ENCODE results near the gene GLIS1.
A peak's percentile ranks its signal among the peaks of the same experiment; 100 is the strongest.

The GLIS1 gene

DNA sequence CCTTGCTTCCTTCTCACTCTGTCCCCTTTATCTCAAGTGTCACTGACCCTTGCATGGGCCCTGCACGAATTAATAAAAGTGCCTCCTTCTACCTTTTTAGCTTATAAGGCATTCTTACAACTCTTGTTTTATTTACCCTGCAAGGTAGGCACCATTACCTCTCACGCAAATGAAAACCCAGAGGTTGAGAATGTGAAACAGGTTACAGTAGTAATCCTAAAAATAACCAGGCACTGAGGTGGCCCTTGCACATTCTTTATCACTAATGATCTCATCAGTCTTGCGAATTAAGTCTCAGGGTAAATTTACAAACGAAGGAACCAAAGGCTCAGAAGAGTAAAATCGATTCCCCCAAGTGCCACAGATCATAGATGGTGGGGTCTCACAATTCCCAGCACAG is 3.7 kb downstream of the GLIS1 start:
- DNase-seq, result no peak

DNA sequence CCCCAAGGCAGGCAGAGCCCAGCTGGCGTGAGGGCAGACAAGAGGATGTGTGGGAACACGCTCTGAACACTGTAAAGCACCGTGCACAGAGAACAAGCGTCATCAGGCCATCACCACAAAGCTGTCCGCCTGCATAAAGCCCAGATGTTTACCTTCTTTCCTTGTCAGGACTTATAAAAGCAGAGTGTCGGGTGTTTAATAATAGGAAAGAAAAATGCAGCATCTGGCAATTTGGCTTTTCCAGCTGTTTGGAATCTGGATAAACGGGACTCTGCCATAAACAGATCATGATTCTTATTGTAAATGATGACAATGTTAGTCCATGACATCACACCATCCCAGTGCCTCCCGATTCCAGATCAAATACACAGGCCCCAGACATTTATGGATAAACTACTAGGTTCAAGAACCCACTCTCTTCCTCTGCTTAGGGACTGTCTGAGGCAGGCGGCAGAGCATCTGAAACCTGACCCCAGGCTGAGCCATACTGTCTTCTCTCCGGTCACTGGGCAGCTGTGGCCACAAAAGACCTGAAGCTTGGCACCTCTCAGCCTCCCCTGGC is 4.2 kb downstream of the GLIS1 start:
- DNase-seq, result peak; percentile 64

DNA sequence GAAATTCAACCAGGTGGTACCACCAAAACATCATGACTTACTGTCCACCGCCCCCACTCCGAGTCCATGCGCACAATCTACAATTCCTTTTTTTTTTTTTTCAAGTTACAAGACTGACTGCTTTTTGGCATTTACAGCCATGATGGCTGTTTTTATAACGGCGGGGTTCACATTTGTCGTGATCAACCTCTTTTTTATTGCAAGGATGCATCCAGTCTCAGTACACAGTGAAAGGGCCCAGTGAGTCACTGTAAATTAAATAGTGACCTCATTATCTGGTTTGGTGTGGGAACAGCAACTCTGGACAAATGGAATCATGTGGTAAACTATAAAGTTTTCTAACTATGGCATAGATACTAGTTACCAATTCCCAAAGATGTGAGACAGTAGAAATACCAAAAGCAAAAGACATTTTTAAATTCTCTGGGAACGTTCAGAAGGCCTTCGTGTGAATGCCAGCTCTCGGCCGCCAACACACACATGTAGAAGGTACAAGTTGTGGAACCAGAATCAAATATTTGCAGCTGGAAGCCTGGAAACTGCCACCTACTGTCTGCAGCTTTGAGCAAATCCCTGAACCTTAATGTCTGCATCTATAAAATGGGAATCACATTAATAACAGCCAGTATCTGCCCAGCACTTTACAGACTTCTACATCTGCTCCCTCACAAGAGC is 4.9 kb downstream of the GLIS1 start:
- DNase-seq, result peak; percentile 65

DNA sequence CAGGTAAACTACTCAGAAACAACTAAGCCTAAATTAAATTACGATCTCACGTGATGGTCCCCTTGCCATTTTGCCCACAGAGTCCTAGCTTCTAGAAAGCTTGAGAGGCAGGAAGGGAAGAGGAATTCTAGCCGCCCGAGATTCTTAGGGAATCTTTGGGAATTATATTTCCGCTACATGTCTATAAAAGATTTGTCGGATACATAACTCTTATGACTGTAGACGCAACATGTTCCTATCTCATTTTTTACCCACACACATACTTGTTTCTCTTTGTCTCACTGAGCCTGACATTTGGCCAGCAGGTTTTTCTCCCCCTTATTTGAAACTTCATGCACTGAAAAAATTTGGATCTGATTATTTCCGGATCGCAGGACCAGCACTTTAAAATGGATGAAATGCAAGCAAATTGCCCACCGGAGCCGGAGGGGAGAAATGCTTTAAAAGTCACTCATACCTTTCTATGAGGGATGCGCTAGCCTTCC is 5.5 kb downstream of the GLIS1 start:
- DNase-seq, result peak; percentile 53

DNA sequence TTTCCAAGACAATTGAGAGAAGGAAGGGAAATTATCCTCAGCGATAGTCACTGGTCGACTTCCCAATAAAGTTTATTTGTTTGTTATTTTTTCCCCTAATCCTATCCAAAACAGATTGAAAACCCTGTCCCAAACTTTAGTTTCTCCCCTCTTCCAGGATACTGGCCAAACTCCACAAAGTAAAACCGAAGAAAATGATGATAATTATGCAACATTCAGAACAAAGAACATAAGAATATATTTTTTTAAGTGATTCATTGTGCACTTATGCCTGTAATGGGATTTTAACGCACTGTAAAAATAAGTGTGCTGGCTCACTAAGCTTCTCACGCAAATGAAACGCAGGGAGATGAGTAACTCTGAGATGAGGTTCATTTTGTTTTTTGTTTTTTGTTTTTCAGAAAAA is 6.0 kb downstream of the GLIS1 start:
- DNase-seq, result peak; percentile 93

DNA sequence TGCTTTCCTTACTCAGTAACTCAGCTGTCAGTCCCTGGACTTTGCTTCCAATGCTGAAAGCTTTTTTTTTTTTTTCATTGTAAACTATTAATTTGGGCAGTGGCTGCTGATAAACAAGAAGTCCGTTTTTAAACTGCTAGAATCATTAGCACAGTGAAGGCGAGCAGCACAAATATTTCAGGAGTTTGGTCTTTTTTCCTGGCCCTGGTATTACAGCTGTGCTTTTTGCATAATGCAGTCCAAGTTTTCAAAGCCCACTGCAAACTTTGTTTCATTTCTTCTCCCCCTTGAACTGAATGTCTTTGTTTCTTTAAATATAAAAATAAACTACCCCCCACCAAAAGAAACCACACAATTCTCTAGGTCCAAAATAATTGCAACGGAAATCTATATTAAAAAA is 6.6 kb downstream of the GLIS1 start:
- no peak for DNase-seq

DNA sequence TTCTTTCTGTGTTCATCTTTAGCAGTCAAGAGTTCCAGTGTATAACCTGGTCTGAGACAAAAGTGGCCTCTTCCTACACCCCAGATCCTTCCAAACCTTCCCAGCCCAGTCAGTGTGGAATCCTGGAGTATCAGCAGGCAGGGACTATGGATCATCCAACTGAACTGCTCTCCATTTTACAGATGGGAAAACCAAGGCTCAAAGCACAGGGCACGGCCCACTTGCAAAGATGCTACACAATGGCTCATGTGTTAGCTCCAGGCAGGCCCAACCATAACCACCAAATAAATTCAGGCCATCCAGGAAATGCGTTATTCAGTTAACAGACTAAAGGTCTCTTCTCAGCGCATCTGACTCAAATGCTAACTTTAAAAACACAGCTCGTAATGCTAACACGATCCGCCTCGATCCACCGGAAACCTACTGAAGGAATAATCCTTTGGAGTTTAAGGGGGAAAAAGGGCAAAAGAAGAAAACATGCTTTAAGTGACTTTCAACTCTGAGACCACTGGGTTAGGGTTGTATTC is 7.1 kb downstream of the GLIS1 start:
- peak; percentile 56 for DNase-seq

DNA sequence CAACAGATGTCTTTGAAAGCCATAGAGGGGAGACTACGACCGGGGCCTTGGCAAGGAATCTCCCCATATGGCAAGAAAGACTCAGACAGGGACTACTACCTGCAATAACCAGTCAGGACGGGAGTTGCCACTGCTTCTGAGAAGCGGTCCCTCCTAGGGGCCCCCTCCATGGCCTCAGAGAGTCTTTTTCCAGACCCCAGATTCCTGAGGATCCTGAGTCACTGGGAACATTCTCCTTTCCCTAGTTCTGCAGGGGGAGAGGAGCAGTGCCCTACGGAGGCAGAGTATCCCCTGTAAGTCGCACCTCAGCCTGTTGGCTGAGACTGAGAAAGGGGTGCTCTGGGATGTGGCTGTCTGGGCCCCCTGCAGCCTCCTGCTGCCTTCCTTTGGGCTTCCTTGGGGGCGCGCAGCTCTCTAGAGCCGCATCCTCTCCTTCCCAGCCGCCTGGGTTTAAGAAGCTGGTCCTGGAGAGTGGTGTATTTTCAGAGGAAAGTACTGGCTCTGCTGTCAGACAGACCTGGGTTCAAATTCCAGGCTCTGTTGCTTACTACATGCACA is 7.8 kb downstream of the GLIS1 start:
- peak; percentile 47 for DNase-seq

DNA sequence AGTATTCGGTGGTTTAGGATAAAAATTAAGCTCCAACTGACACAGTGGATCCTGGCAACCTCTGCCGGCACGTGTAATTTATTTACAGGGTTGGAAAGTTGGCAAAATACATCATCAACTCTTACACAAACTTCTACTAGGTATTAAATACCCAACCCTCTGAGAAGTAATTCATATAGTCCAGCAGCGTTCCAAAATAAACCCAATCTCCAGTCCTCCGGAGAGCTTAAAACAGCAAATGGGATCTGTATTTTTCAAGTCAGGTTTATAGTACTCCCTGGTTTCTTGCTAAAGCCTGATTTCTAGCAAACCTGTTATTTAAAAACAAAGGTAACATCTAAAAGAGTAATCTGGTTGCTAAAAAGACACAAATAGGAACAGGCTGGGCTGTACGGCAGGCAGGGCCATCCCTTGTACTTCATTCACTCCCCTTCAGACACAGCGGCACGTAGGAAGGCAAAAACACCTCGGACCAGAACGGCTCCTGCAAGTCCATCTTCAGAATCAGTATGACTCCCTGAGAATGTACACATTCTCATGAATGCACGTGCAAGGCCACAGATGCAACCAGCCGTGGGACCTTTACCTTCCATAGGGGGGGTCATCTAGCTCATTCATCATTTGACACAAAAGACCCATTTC is 8.6 kb downstream of the GLIS1 start:
- no peak for DNase-seq

DNA sequence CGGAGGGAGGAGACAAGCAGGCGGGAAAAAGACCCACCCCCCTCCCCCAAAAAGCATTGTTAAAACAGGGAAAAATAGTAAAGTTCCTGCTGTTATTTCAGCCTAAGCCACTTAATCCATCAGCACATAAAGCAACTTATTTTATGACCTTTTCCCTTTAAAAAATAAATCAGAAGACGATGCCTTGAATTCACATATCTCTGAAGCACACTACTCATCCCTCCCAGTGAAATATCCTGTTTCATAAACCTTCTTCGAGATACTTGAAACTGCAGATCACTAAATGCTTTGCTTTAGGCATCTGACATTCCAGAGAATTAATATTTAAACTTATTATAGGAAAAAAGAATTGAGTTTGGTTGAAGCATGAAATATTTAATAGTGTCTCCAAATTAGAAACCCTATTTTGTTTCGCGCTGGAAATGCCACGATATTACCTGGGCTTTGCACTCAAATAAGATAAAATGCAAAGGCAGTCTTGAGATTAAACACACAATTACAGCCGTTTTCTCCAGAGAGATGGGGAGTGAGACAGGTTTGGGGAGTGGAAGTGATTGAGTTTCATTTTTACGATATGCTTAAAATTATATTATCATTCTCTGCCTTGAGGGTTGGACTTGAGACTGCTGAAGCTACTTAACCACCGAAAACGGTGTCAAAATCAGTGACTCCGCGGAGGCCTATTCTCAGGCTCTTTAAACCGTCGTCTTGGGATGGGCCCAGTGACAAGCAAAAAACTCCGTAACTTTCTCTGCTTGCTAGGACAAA is 9.3 kb downstream of the GLIS1 start:
- DNase-seq, result no peak

DNA sequence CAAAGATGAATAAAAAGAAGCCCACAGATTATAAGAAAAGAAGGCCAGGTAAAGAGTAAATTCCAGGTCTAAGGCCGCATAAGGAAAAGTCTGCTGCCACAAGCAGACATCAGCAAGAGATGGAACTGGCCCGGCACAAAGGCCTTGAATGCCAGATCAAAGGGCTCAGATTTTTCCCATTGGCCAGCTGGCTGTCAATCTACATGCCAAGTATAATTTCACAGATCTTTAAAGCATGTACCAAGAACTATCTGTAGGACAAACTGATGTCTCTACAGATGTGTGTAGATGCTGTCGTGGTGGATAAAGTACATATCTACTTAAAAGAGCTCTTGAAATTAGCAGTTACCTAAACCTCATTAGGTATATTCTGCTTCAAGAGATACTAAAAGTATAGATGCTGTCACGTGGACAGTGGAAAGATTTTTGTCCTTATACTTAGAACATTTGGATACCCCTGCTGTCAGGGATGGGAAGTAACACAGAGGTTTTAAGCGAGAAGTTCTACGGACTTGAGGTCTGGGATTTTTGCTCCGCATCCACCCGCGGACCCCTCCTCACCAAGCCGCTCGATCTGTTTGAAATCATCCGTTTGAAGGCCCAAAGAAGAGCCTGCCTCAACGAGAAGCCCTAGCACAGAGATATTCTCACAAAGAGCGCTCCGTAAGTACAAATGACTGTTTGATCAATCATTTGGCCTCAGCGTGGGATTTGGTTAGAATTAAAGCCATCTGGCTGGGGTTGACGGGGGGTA is 10.1 kb downstream of the GLIS1 start:
- DNase-seq, result peak; percentile 69

DNA sequence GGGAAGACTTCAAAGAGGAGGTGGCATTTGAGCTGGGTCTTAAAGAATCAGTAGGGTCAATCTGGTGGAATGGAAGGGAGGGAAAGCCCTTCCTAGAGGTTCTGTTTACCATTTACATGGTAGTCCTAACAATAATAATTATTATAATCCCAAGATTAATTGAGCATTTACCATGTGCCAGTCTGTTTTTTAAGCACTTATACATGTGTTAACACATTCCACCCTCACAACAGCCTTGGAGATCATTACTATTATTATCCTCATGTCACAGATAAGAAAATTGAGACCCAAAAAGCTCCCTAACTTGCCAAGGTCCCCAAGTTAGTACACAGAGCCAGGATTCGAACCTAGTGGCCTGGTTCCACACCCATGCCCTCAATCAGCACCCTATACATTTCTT is 10.8 kb downstream of the GLIS1 start:
- DNase-seq, result no peak

DNA sequence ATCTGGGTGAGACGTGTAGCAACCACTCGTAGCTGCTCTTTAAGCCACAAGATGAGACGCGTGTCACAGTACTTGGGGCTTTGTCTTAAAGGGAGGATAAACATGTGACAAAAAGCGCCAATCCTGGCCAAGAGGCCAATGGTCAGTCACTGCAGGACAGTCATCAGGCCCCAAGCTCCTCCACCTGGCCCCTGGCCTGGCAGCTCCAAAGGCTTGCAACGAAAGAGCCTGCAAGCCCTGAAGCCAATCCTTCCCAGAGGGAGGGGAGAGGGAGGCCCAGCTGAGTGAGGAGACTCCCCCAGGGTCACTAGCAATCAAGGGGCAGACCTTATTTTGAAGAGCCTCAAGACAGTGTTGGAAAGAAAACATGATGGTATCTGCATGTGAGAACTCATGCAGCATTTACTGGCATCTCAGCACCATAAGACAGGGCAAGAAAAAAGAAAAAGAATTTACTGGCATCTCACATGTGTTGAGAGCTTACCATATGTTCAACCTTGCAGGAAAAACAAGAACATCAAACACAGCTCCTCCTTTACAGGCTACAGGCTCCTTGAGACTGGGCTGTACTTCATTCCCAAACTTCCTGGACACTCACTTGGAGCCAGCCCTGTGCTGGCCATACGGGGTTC is 11.4 kb downstream of the GLIS1 start:
- no peak for DNase-seq

DNA sequence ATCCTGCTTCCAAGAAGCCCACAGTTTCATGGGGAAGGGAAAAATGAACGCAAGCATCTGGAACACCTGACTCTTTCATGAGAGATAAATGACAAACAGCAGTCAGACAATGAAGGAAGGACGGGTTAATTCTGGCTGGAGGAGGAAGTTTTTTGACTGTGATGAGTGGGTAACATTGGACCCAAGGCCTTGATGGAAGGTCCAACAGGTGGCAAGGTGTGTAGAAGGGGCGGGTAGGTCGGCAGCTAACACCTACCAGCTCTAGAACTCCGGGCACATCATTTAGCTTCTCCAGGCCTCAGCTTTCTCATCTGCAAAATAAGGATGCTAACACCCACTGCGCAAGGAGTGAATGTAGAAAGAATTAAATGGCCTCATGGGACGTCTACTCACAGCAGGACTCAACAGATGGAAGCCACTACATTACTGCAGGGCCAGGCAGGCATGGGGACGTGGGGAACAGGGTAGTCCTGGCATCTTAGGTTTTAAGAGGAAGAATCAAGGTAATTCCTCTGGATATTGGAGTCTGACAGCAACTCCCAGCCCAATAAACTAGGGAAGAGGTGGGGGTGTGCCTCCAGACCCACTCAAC is 12.9 kb downstream of the GLIS1 start:
- no peak for DNase-seq

DNA sequence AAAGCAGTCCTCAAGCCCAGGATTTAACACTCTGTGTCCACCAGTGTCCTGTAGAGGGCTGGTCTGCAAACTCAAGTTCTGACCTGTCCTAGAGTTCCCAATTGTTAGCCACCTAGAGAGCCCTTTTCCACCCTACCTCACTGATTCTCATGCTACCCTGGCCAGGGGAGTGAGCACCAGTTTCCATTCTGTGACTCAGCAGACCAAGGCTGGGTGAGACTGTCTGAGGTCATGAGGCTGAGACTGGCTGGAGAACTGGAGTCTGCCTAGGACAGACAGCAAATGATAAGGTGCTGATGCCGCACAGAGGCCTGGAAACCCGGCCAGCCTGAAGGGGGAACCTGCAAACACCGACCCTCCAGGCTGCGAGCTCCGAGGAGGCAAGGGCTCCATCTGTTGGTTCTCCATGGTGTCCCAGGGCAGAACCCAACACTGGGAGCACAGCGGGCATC is 13.7 kb downstream of the GLIS1 start:
- no peak for DNase-seq

DNA sequence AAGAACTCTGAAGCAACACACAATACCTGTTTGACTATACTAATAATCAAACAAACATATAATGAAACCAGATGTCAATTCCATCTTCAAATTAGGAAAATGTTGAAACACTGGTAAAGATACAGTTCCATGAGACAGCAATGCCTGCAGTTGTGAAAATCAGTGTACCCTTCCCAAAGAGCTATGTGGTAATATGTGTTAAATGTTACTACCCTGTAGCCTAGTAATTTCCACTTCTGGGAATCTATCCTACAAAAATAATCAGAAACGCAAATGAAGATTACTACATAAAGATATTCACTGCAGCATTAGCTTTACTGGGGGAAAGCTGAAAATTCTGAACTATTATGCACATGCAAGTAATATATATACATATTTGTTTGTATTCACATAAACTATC is 16.9 kb downstream of the GLIS1 start:
- DNase-seq, result no peak

DNA sequence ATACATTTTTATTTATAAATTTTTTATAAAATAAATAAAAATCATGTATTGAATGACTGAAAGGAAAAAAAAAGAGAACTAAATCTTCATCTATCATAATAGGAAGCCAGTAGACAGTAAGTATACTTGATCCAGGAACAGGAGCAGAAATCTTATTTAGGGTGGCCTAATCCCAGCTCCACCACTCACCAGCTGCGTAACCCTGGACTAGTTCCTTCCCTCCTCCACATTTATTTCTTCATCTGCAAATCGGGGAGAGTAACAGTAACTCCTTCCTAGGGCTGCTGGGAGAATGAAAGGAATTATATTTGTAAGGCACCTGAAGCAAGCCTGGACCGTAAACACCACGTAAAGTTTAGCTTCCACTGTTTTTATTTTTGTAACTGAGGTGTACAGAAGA is 17.9 kb downstream of the GLIS1 start:
- DNase-seq, result no peak

DNA sequence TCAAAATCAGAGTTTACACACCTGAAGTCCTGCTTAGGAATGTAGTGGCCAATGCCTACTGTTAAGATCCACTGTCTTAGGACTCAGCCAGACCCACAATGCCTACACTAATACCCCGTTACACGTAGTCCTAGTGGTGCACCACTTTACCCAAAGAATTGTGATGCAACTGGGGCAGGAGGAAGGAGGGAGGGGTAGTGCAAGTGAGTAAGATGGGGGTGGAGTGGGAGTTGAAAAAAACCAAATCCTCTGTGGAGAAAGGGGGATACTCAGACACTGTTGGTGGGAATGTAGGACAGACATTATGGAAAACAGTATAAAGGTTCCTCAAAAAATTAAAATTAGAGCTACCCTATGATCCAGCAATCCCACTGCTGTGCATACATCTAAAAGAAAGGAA is 19.5 kb downstream of the GLIS1 start:
- DNase-seq, result no peak

DNA sequence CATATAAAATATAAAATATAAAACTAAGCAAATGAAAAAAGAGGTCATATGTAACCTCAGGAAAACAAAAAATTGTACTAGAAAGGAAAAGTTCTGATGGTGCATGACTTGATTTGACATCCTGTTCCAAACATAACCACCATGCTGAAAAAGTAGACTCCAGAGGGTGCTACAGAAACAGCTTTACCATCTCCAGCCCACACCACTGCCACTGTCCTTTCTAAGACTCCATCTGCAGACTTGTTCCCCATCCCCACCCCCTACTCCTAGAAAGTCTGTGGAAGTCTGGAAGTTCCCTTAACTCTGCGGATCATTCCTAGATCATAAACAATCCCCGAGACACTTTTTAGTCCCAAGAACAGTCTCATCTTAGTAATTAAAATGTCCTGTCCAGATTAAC is 20.5 kb downstream of the GLIS1 start:
- DNase-seq, result no peak

DNA sequence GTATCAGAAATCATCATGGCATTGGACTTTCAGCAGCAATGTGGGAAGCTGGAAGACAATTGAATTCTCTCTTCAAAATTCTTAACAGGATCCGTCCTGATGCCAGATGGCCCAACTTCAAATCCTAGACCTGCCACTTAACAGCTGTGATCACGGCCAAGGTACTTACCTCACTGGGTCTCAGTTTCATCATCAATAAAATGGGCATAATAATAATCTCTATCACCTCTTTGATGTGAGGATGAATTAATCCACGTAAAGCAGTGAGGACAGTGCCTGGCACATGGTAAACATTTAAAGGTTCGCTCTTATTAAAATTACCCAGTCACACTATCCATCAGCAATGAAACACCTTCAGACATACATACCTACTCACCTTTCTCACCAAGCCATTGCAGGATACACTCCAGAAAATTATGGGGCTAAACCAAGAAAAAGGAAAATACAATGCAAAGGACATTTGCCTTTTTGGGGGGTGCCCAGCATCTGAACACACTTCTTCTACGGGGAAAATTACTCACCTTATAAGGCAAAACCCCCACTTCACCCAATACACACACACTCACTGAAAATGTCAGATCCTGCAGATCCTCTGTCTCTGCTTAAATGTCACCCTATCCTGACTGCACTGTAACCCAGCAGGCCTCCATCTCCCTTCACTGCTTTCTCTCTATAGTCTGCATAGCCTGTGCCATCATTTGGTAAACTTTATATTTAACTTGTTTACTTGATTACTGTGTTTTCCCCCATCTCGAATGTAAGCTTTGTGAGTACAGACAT is 21.7 kb downstream of the GLIS1 start:
- DNase-seq, result no peak

DNA sequence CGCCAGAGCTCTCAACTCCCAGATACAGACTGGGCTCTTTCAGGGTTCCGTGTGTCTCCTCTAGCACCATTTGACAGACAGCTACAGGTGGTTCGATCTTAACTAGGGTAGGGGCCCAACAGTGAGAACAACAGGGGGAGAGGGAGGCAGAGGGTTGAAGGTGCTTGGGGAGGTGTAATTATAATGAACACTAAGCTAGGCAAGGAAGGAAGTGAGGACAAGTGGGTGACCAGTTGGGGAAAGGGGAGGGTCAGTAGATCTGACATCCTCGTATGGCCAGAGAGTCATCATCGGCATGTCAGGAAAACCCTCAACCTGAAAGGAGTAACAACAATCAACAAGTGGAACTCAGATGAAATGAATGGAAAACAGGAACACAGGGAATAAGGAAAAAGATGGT is 22.8 kb downstream of the GLIS1 start:
- no peak for DNase-seq
